Rectal smooth muscle tissue (tissue), 1 donor: ENCODE results near the gene EEF1A2.

Source experiments
- H3K27ac ChIP-seq: one replicate; pipeline ENCODE4 v1.7.0; 2013; ENCODE audit warnings: low read depth, low read length, inconsistent platforms
- H3K27me3 ChIP-seq: one replicate; pipeline ENCODE4 v1.7.0; 2013; ENCODE audit warnings: low read length; ENCODE audit not compliant: control insufficient read depth, insufficient read depth
- H3K36me3 ChIP-seq: one replicate; pipeline ENCODE4 v1.7.0; 2013; ENCODE audit warnings: low read length; ENCODE audit not compliant: control insufficient read depth, insufficient read depth
- H3K4me1 ChIP-seq: one replicate; pipeline ENCODE4 v1.7.0; 2013; ENCODE audit warnings: low read length; ENCODE audit not compliant: control insufficient read depth, insufficient read depth
- H3K4me3 ChIP-seq: one replicate; pipeline ENCODE4 v1.7.0; 2013; ENCODE audit warnings: low read length
- H3K9ac ChIP-seq: one replicate; pipeline ENCODE4 v1.7.0; 2013; ENCODE audit warnings: low read length

Gene EEF1A2

GRCh38 chr20:63542031-63542559 is 43.2 kb upstream of the EEF1A2 start:
- Histone ChIP-seq H3K36me3 (no peaks in the 10 kb centered on the region), H3K4me3 (no peak overlapping the region), H3K9ac (no peak overlapping the region), H3K4me1 (no peaks in the 10 kb centered on the region), H3K27ac (no peak overlapping the region), H3K27me3 (peaks cover under 1% of the 10 kb centered on the region)

- Histone ChIP-seq H3K27me3 (peaks cover 4% of the 10 kb centered on the region), H3K27ac (no peak overlapping the region), H3K9ac (no peak overlapping the region), H3K4me3 (no peak overlapping the region), H3K4me1 (no peaks in the 10 kb centered on the region), H3K36me3 (no peaks in the 10 kb centered on the region)
Measured at GRCh38 chr20:63541371-63541770, 42.5 kb upstream of the EEF1A2 start.

- Histone ChIP-seq H3K4me1 (no peaks in the 10 kb centered on the region), H3K4me3 (no peak overlapping the region), H3K27me3 (peaks cover 4% of the 10 kb centered on the region)
Measured at GRCh38 chr20:63540417-63541186, 41.7 kb upstream of the EEF1A2 start.

GRCh38 chr20:63539441-63540370 is 40.8 kb upstream of the EEF1A2 start:
- Histone ChIP-seq H3K9ac (no peak overlapping the region), H3K4me1 (no peaks in the 10 kb centered on the region), H3K4me3 (no peak overlapping the region), H3K36me3 (no peaks in the 10 kb centered on the region), H3K27me3 (peaks cover 4% of the 10 kb centered on the region), H3K27ac (no peak overlapping the region)

More at GRCh38 chr20:63540417-63541186, 41.7 kb upstream of the EEF1A2 start:
- no peak overlapping the region for H3K9ac ChIP-seq
- no peak overlapping the region for H3K27ac ChIP-seq
- H3K36me3 ChIP-seq, result no peaks in the 10 kb centered on the region

- H3K4me3 ChIP-seq, result peak overlapping the region; percentile 15
- no peak overlapping the region for H3K27ac ChIP-seq
- no peaks in the 10 kb centered on the region for H3K36me3 ChIP-seq
- peaks cover 8% of the 10 kb centered on the region for H3K27me3 ChIP-seq
- no peak overlapping the region for H3K9ac ChIP-seq
- H3K4me1 ChIP-seq, result no peaks in the 10 kb centered on the region
Measured at GRCh38 chr20:63539092-63539430, 40.2 kb upstream of the EEF1A2 start.

- Histone ChIP-seq H3K9ac (no peak overlapping the region), H3K4me3 (peak overlapping the region; percentile 64), H3K27ac (no peak overlapping the region), H3K36me3 (no peaks in the 10 kb centered on the region), H3K4me1 (no peaks in the 10 kb centered on the region), H3K27me3 (peaks cover 9% of the 10 kb centered on the region)
Measured at GRCh38 chr20:63538204-63539091, 39.6 kb upstream of the EEF1A2 start.

GRCh38 chr20:63537525-63538203 is 38.8 kb upstream of the EEF1A2 start:
- peak overlapping the region; percentile 64 for H3K4me3 ChIP-seq
- H3K4me1 ChIP-seq, result no peaks in the 10 kb centered on the region
- no peaks in the 10 kb centered on the region for H3K36me3 ChIP-seq
- peak overlapping the region; percentile 24 for H3K27ac ChIP-seq
- peaks cover 9% of the 10 kb centered on the region for H3K27me3 ChIP-seq
- H3K9ac ChIP-seq, result peak overlapping the region; percentile 40

GRCh38 chr20:63536997-63537524 is 38.2 kb upstream of the EEF1A2 start, which contains the start of gene PTK6:
Gene PTK6, minus strand, starts transcription at chr20:63537376. Its CDS starts 62 bp downstream, at chr20:63537314.
- Histone ChIP-seq H3K27me3 (peaks cover 9% of the 10 kb centered on the region), H3K36me3 (no peaks in the 10 kb centered on the region), H3K9ac (peak within 1 kb of the TSS; percentile 80), H3K4me1 (no peaks in the 10 kb centered on the region), H3K4me3 (peak within 1 kb of the TSS; percentile 64), H3K27ac (peak within 1 kb of the TSS; percentile 24)

GRCh38 chr20:63536241-63536977 is 37.5 kb upstream of the EEF1A2 start:
- Histone ChIP-seq H3K36me3 (no peaks in the 10 kb centered on the region), H3K4me3 (peak overlapping the region; percentile 61), H3K27me3 (peaks cover 14% of the 10 kb centered on the region), H3K9ac (peak overlapping the region; percentile 80), H3K27ac (no peak overlapping the region), H3K4me1 (no peaks in the 10 kb centered on the region)

GRCh38 chr20:63534831-63535651 is 36.2 kb upstream of the EEF1A2 start:
- H3K27me3 ChIP-seq, result peaks cover 14% of the 10 kb centered on the region
- no peak overlapping the region for H3K9ac ChIP-seq
- no peaks in the 10 kb centered on the region for H3K4me1 ChIP-seq
- peak overlapping the region; percentile 27 for H3K4me3 ChIP-seq
- no peak overlapping the region for H3K27ac ChIP-seq
- no peaks in the 10 kb centered on the region for H3K36me3 ChIP-seq
